ENCODE results near the gene HPSE2. TPM values are rescaled to one million over a fixed set of nuclear protein-coding genes. Genes with fewer than 3 reads are reported as not detected.

HPSE2 gene
- total and polyA plus RNA-seq, 7 experiments from 2014 or later: not detected

DNA sequence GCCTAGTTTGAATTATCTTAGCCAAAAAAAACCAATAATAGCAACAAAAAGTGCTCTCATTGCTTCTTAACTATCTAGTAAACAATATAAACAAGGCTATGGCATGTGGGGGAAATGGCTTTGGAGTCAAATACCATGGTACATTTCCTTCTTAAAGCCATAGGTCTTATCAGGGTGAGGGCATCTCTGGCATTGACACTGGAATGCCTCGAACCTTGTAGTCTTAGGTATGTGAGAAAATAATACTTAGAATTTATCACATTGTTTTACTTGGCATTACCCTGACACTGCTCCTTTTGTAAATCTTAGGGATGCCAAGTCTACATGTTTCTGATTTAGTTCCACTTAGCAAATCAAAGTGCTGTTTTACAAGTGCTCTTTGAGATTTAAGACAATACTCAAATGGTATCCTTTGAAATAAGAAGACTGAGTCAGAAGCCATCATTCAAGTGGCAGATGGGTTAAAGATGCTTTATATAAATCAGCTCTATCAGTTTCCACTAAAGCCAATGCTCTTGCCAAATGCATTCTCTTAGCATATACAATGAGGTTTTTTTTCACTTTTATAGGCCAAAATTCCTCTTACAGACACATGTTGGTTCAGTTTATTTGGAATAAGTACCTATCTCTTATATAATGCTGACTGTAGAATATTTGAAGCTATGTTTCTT is 155.2 kb downstream of the HPSE2 start:
- ChIA-PET CTCF (no interaction called here), POLR2A (no interaction called here)
- Histone ChIP-seq H3K4me1 (ENCODE audit: control insufficient read depth in 2 of 2, insufficient read depth in 2 of 2, low read length in 2 of 2) (no peaks in the 10 kb centered on the region), H3K4me3 (ENCODE audit: low read length) (no peak overlapping the region), H3K27me3 (ENCODE audit: control insufficient read depth in 2 of 2, insufficient read depth in 2 of 2, low read length in 2 of 2) (no peaks in the 10 kb centered on the region), H3K9me3 (ENCODE audit: control insufficient read depth in 2 of 3, low read length in 3 of 3) (no peaks in the 10 kb centered on the region), H3K36me3 (ENCODE audit: control insufficient read depth in 2 of 3, insufficient read depth in 3 of 3, low read length in 3 of 3) (no peaks in the 10 kb centered on the region), H3K27ac (ENCODE audit: low read depth, low read length) (no peak overlapping the region)
- DNase-seq (no peak), ATAC-seq (no peak)
- Mint-ChIP-seq H3K9me3 (peaks cover 0 to 12% (median 0%) of the 10 kb centered on the region in 11 donors), H3K27ac (no peak overlapping the region), H3K27me3 (peaks cover 0 to 6% (median 5%) of the 10 kb centered on the region in 5 donors), H3K36me3 (no peaks in the 10 kb centered on the region), H3K4me3 (no peak overlapping the region), H3K4me1 (no peaks in the 10 kb centered on the region)
- intact Hi-C loops (cut with micrococcal nuclease): no loop called here

- intact Hi-C loops (cut with micrococcal nuclease): no loop called here
- Mint-ChIP-seq H3K27ac (no peak overlapping the region), H3K36me3 (no peaks in the 10 kb centered on the region), H3K27me3 (peaks cover 0 to 3% (median 0%) of the 10 kb centered on the region in 5 donors), H3K9me3 (peaks cover 0 to 12% (median 3%) of the 10 kb centered on the region in 11 donors), H3K4me3 (no peak overlapping the region), H3K4me1 (no peaks in the 10 kb centered on the region)
- DNase-seq: no peak
- no peak for ATAC-seq
- POLR2A ChIA-PET: no interaction called here
- Histone ChIP-seq H3K4me1 (ENCODE audit: control insufficient read depth in 2 of 2, insufficient read depth in 2 of 2, low read length in 2 of 2) (no peaks in the 10 kb centered on the region), H3K4me3 (ENCODE audit: low read length) (no peak overlapping the region), H3K9me3 (ENCODE audit: control insufficient read depth in 2 of 3, low read length in 3 of 3) (no peaks in the 10 kb centered on the region), H3K27ac (ENCODE audit: low read depth, low read length) (no peak overlapping the region), H3K27me3 (ENCODE audit: control insufficient read depth in 2 of 2, insufficient read depth in 2 of 2, low read length in 2 of 2) (no peaks in the 10 kb centered on the region), H3K36me3 (ENCODE audit: control insufficient read depth in 2 of 3, insufficient read depth in 3 of 3, low read length in 3 of 3) (no peaks in the 10 kb centered on the region)
- CTCF ChIA-PET: no interaction called here
These were observed 173.1 kb downstream of the HPSE2 start for GRCh38 chr10:99062591-99062990.

DNA sequence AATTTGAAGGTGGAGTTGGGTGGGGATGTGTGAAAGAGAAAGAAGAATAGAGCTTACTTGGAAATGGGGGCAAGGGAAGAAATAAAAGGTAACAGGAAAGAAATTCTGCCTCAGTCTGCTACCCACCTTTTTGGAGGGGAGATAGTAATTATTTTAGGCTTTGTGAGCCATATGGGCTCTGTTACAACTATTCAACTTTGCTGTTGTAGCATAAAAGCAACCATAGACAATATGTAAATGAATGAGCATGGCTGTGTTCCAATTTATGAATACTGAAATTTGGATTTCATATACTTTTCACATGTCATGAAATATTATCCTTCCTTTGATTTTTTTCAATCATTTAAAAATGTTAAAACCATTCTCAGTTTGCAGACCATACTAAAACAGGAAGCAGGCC is 176.9 kb downstream of the HPSE2 start:
- CTCF ChIA-PET: no interaction called here
- H3K4me3 Mint-ChIP-seq: no peak overlapping the region
- Histone ChIP-seq H3K36me3 (ENCODE audit: control insufficient read depth in 2 of 3, insufficient read depth in 3 of 3, low read length in 3 of 3) (no peaks in the 10 kb centered on the region), H3K27me3 (ENCODE audit: control insufficient read depth in 2 of 2, insufficient read depth in 2 of 2, low read length in 2 of 2) (no peaks in the 10 kb centered on the region), H3K9me3 (ENCODE audit: control insufficient read depth in 2 of 3, low read length in 3 of 3) (no peaks in the 10 kb centered on the region), H3K4me3 (ENCODE audit: low read length) (no peak overlapping the region), H3K27ac (ENCODE audit: low read depth, low read length) (no peak overlapping the region), H3K4me1 (ENCODE audit: control insufficient read depth in 2 of 2, insufficient read depth in 2 of 2, low read length in 2 of 2) (no peaks in the 10 kb centered on the region)
- POLR2A ChIA-PET: no interaction called here
- intact Hi-C loops (cut with micrococcal nuclease): no loop called here
- peaks cover 0 to 10% (median 0%) of the 10 kb centered on the region in 11 donors for H3K9me3 Mint-ChIP-seq
- no peak for DNase-seq
- H3K27ac Mint-ChIP-seq: no peak overlapping the region
- H3K36me3 Mint-ChIP-seq: no peaks in the 10 kb centered on the region
- H3K27me3 Mint-ChIP-seq: peaks cover 0 to 3% (median 0%) of the 10 kb centered on the region in 5 donors
- no peaks in the 10 kb centered on the region for H3K4me1 Mint-ChIP-seq
- ATAC-seq: no peak

DNA sequence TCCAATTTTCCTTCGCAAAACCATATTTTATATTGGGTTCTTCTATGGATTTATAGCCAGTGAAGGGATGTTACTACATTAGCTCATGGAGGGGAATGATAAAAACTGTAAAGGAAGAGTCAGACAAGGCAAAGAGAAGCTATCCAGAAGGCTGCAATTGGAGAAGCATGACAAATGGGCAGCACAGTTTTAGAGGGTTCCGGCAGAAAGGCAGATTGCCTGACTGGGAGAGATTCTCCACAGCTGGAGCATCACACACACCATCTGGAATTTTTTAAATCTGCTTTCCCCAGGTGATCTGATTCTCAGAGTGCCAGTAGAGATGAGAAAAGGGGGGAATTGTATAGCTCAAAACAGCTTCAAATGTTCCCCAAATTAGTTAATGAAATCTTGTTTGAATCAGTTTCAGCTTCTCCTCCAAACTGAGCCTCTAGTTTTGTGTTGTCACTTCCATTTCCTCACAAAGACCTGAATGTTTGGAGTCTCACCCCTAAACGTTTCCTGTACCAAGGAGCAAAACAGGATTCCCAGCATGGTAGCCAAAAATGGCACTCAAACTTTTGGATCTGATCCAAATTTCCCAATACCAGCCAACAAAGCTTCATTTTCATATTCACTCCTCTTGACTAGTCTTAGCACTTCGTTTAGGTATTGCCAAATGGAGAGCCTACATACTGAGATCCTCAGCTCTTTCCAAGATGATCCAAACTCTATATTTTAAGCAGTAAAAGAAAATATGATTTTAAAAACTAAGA is 177.5 kb downstream of the HPSE2 start:
- H3K36me3 Mint-ChIP-seq: no peaks in the 10 kb centered on the region
- no peak overlapping the region for H3K4me3 Mint-ChIP-seq
- no peaks in the 10 kb centered on the region for H3K4me1 Mint-ChIP-seq
- Histone ChIP-seq H3K27me3 (ENCODE audit: control insufficient read depth in 2 of 2, insufficient read depth in 2 of 2, low read length in 2 of 2) (no peaks in the 10 kb centered on the region), H3K4me1 (ENCODE audit: control insufficient read depth in 2 of 2, insufficient read depth in 2 of 2, low read length in 2 of 2) (no peaks in the 10 kb centered on the region), H3K36me3 (ENCODE audit: control insufficient read depth in 2 of 3, insufficient read depth in 3 of 3, low read length in 3 of 3) (no peaks in the 10 kb centered on the region), H3K4me3 (ENCODE audit: low read length) (no peak overlapping the region), H3K27ac (ENCODE audit: low read depth, low read length) (no peak overlapping the region), H3K9me3 (ENCODE audit: control insufficient read depth in 2 of 3, low read length in 3 of 3) (no peaks in the 10 kb centered on the region)
- intact Hi-C loops (cut with micrococcal nuclease): no loop called here
- POLR2A ChIA-PET: no interaction called here
- no peak overlapping the region for H3K27ac Mint-ChIP-seq
- no peak for ATAC-seq
- no peak for DNase-seq
- CTCF ChIA-PET: no interaction called here
- H3K27me3 Mint-ChIP-seq: peaks cover 0 to 3% (median 0%) of the 10 kb centered on the region in 5 donors
- peaks cover 0 to 10% (median 0%) of the 10 kb centered on the region in 11 donors for H3K9me3 Mint-ChIP-seq

- Mint-ChIP-seq H3K27me3 (peaks cover 0 to 3% (median 0%) of the 10 kb centered on the region in 5 donors), H3K4me3 (no peak overlapping the region), H3K4me1 (no peaks in the 10 kb centered on the region), H3K9me3 (peaks cover 0 to 41% (median 12%) of the 10 kb centered on the region in 11 donors), H3K36me3 (no peaks in the 10 kb centered on the region), H3K27ac (no peak overlapping the region)
- no peaks in the 10 kb centered on the region for H3K4me1 ChIP-seq (ENCODE audit: control insufficient read depth in 2 of 2, insufficient read depth in 2 of 2, low read length in 2 of 2)
- H3K27ac ChIP-seq (ENCODE audit: low read depth, low read length): no peak overlapping the region
- H3K36me3 ChIP-seq (ENCODE audit: control insufficient read depth in 2 of 3, insufficient read depth in 3 of 3, low read length in 3 of 3): no peaks in the 10 kb centered on the region
- H3K27me3 ChIP-seq (ENCODE audit: control insufficient read depth in 2 of 2, insufficient read depth in 2 of 2, low read length in 2 of 2): no peaks in the 10 kb centered on the region
- no peaks in the 10 kb centered on the region for H3K9me3 ChIP-seq (ENCODE audit: control insufficient read depth in 2 of 3, low read length in 3 of 3)
- ChIA-PET CTCF (no interaction called here), POLR2A (no interaction called here)
- H3K4me3 ChIP-seq (ENCODE audit: low read length): no peak overlapping the region
- no peak for ATAC-seq
- intact Hi-C loops (cut with micrococcal nuclease): no loop called here
- DNase-seq: no peak
These were observed 190.0 kb downstream of the HPSE2 start for GRCh38 chr10:99045671-99046070.

DNA sequence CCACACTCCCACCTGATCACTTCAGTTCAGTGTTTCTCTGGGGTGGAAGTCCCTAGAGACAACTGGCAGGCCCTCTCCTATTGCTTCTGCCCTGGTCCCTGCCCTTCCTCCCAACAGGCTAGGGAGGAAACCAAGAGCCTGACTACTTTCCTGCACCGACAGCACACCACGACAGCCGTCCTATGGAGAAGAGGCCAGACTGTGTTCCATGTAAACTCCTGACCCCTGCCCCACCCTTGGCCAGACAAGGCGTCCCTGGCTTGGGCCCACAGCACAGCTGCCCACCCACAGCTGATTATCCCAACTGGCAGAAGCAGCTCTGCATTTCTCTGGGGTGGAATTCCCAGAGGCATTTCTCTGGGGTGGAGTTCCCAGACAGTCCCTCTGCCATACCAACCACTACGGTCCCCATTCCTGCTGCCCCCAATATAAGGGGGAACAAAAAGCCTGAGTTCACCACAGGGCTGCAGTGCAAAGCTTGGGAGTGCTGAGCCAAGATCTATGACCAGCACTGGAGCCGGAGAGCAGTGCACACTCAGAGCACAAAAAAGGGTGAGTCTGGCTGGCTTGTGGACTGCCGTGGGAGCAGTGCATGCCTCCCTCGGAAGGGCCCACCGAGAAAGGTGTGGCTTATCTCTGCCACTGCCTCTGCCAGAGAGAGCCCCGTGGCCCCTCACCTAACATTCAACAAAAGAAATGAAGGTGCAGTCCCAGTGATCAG is 193.4 kb downstream of the HPSE2 start:
- Mint-ChIP-seq H3K27me3 (no peaks in the 10 kb centered on the region), H3K4me3 (no peak overlapping the region), H3K27ac (no peak overlapping the region), H3K9me3 (peaks cover 0 to 41% (median 12%) of the 10 kb centered on the region in 11 donors), H3K4me1 (no peaks in the 10 kb centered on the region), H3K36me3 (no peaks in the 10 kb centered on the region)
- H3K27ac ChIP-seq (ENCODE audit: low read depth, low read length): no peak overlapping the region
- CTCF ChIA-PET: no interaction called here
- H3K9me3 ChIP-seq (ENCODE audit: control insufficient read depth in 2 of 3, low read length in 3 of 3): no peaks in the 10 kb centered on the region
- DNase-seq (no peak), ATAC-seq (no peak)
- no peaks in the 10 kb centered on the region for H3K4me1 ChIP-seq (ENCODE audit: control insufficient read depth in 2 of 2, insufficient read depth in 2 of 2, low read length in 2 of 2)
- H3K27me3 ChIP-seq (ENCODE audit: control insufficient read depth in 2 of 2, insufficient read depth in 2 of 2, low read length in 2 of 2): no peaks in the 10 kb centered on the region
- intact Hi-C loops (cut with micrococcal nuclease): no loop called here
- H3K4me3 ChIP-seq (ENCODE audit: low read length): no peak overlapping the region
- POLR2A ChIA-PET: no interaction called here
- H3K36me3 ChIP-seq (ENCODE audit: control insufficient read depth in 2 of 3, insufficient read depth in 3 of 3, low read length in 3 of 3): no peaks in the 10 kb centered on the region
